Heart right ventricle (tissue), 16 donors: Measurements from ENCODE around the gene POLN. TPM values are rescaled to one million over a fixed set of nuclear protein-coding genes. Genes with fewer than 3 reads are reported as not detected.

ENCODE experiments used
- ATAC-seq, 8 donors: fragments of 200-7000 bp; cut with Tn5 transposase; one replicate each; pipeline ENCODE4 v1.9.1; 2020; ENCODE audit warnings: mild to moderate bottlenecking in 8 of 8, moderate library complexity in 8 of 8, moderate number of reproducible peaks in 1 of 8
- DNase-seq, 2 donors: peaks; one replicate each; pipeline ENCODE4 v3.0.0-alpha.2; 2020
- H3K27ac ChIP-seq, 10 donors: fragments of 200-600 bp; sonication (generic) in 2 of 10; one replicate each; pipeline versions ENCODE4 v1.5.0 to v1.8.0; 2020 to 2022; ENCODE audit warnings: mild to moderate bottlenecking in 3 of 10
- H3K27me3 ChIP-seq, 7 donors: fragments of 200-600 bp; one replicate each; pipeline ENCODE4 v1.8.0; 2021 to 2022; ENCODE audit warnings: mild to moderate bottlenecking in 2 of 7
- H3K36me3 ChIP-seq, 9 donors: fragments of 200-600 bp; sonication (generic) in 1 of 9; one replicate each; pipeline versions ENCODE4 v1.5.0 to v1.8.0; 2020 to 2022; ENCODE audit warnings: mild to moderate bottlenecking in 2 of 9
- H3K4me1 ChIP-seq, 9 donors: fragments of 200-600 bp; sonication (generic) in 1 of 9; one replicate each; pipeline versions ENCODE4 v1.5.0 to v1.8.0; 2020 to 2022; ENCODE audit warnings: mild to moderate bottlenecking in 4 of 9
- H3K4me3 ChIP-seq, 10 donors: fragments of 200-600 bp; sonication (generic) in 2 of 10; one replicate each; pipeline versions ENCODE4 v1.5.0 to v1.8.0; 2020 to 2022; ENCODE audit warnings: mild to moderate bottlenecking in 7 of 10, moderate library complexity in 2 of 10
- H3K9me3 ChIP-seq, 11 donors: fragments of 200-600 bp in 10 of 11; sonication (generic) in 2 of 11; one replicate each; pipeline versions ENCODE4 v1.5.0 to v1.8.0; 2013 to 2022; ENCODE audit warnings: mild to moderate bottlenecking in 2 of 11, control low read depth in 1 of 11, moderate library complexity in 1 of 11
- WGBS, 2 donors: extraction: QIAGEN DNeasy Blood & Tissue Kit; methylation state at CpG; one replicate each; pipeline ENCODE4 v1.1.7; 2013; ENCODE audit warnings: inconsistent platforms in 1 of 2; 5-methylcytosine and 5-hydroxymethylcytosine counted together
- intact Hi-C, 10 donors: fragments of 100-400 bp; cut with DNase I; formaldehyde crosslinking; loops; one replicate each; pipeline versions ENCODE4 v1.11.1 to v1.14.2; 2022
- polyA plus RNA-seq, 2 donors: library from polyadenylated mRNA; stranded (reverse); fragments of 200-250 nt; gene quantifications; one replicate each; pipeline ENCODE4 v1.2.3, GENCODE V29; 2013
- total RNA-seq, 10 donors: library from RNA; stranded (reverse); fragmentation: NEBNext Ultra II Directional in 3 of 10; extraction: Animal tissue kit (Norgen Biotek cat#: 25700) in 3 of 10; gene quantifications; one replicate each; pipeline versions ENCODE4 v1.2.1 to v1.2.4, GENCODE V29; 2021 to 2023
- TF ChIP-seq, protein P1 (sequence below), 9 donors: fragments of 200-600 bp; sonication (generic) in 2 of 9; IDR thresholded peaks; one replicate each; pipeline versions ENCODE4 v1.5.0 to v1.8.0; 2021 to 2022; ENCODE audit warnings: antibody characterized with exemption in 9 of 9, mild to moderate bottlenecking in 5 of 9, moderate library complexity in 1 of 9
- donor health status: Arrhythmogenic right ventricular cardiomyopathy.
- donor health status: ischemic (EF 13 %, LVEDD 7.1; RV severe dilation, severe dysfunction).
- donor health status: healthy with polysubstance abuse.
- donor health status: DM: no; HTN: yes; CAD: no.
- donor health status: DM: no; HTN: no; CAD: no.
- donor health status: ischemic (EF 25% LVEDD 6.9; RV normal size, moderate dysfunction).
- donor health status: ischemic (EF 25% LVEDD 5.7; RV mildly dilated, moderate dysfunction).
- donor health status: healthy.
- donor health status: DM: yes; HTN: yes; CAD: no.
- donor health status: Ischemic cardiomyopathy.
- donor health status: ischemic (EF 35%, LVEDD 5.7; RV mildly dilated, moderate dysfunction).
- donor health status: nonischemic (EF 11% LVEDD 7.7; RV severe dilation, severe dysfunction).
- donor health status: DM: yes; HTN: yes; CAD: no.
- donor health status: PGD.
- donor health status: ischemic (EF 29% LVEDD 5.4; RV normal size, mild dysfunction).
- donor health status: nonischemic (EF 23%, LVEDD 6.1; RV moderate dilation, normal function).

Gene POLN
- total and polyA plus RNA-seq, 12 donors = 0.97 to 3.1 (median 2.1) TPM

DNA sequence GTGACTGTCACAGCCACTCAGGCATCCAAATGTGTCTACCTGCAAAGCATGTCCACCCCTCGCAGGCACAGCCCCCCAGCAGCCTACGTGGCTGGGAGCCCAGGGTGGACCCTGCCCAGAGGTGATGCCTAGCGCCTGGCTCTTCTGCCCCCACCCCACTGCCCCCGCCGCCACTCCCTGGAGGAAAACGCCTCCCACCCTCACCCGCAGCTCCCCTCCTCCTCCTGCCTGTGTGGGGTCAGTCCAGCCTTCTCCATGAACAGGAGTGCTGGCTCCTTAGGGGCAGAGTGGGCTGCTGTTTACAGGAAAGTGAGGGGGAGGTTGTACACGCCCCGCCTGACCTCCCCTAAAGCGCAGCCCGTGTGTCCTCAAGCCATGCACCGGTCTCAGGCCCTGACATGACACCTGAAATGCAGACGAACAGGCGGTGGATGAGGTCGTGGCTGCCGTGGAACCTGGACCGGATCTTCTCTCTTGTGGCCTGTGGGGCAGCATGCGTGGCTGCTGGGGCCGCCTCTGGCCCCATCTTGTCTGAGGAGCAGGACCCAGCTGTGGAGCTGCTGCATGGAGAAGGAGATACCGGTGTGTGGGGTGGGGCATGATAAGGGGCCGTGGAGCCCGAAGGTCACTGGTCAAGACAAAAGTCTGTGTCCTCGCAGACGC lies 31.9 kb upstream of the POLN start:
- 81 to 86% methylated on average over 24 of the region's 24 CpGs for WGBS, 2 donors
- intact Hi-C loops = loop anchor here in 1 of 10 donors (10.0 kb wide), 1 partner anchor 131 kb away; no protein-coding TSS in a partner anchor
- Histone ChIP-seq H3K4me1 (peaks cover 0 to 13% (median 0%) of the 10 kb centered on the region in 9 donors), H3K27ac (no peak overlapping the region), H3K4me3 (no peak overlapping the region), H3K9me3 (no peaks in the 10 kb centered on the region), H3K27me3 (no peaks in the 10 kb centered on the region), H3K36me3 (no peaks in the 10 kb centered on the region)
- DNase-seq = no peak
- no peak for ATAC-seq
- TF ChIP-seq, protein P1, sequence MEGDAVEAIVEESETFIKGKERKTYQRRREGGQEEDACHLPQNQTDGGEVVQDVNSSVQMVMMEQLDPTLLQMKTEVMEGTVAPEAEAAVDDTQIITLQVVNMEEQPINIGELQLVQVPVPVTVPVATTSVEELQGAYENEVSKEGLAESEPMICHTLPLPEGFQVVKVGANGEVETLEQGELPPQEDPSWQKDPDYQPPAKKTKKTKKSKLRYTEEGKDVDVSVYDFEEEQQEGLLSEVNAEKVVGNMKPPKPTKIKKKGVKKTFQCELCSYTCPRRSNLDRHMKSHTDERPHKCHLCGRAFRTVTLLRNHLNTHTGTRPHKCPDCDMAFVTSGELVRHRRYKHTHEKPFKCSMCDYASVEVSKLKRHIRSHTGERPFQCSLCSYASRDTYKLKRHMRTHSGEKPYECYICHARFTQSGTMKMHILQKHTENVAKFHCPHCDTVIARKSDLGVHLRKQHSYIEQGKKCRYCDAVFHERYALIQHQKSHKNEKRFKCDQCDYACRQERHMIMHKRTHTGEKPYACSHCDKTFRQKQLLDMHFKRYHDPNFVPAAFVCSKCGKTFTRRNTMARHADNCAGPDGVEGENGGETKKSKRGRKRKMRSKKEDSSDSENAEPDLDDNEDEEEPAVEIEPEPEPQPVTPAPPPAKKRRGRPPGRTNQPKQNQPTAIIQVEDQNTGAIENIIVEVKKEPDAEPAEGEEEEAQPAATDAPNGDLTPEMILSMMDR (IDR thresholded peaks at IDR 0.05) = no peak

DNA sequence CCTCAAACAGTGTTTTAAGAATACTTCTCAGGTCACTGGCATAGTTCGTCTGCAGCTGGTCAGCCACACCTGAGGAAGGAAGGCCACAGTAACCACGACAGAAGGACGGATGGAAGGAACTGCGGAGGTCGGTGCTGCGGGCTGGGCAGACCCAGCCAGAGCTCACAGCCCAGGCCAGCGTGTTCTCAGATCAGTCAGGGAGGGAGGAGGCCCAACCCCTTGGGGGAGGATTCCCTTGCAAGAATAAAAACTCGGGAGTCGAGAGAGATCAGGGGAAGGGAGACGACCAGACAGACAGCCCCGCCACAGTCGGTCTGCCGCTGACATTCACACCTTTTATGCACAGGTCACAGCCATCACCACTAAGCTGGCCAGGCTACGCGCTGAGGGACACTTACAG lies 31.3 kb upstream of the POLN start:
- TF ChIP-seq, protein P1 (IDR thresholded peaks at IDR 0.05) = no peak
- 81 to 83% methylated on average over 15 of the region's 15 CpGs for WGBS, 2 donors
- no peaks in the 10 kb centered on the region for H3K27me3 ChIP-seq
- peak in 1 of 8 donors; percentile 6 for ATAC-seq
- H3K36me3 ChIP-seq = no peaks in the 10 kb centered on the region
- peaks cover 0 to 15% (median 0%) of the 10 kb centered on the region in 9 donors for H3K4me1 ChIP-seq
- DNase-seq = peak in 1 of 2 donors; percentile 4
- intact Hi-C loops = loop anchor here in 1 of 10 donors (10.0 kb wide), 1 partner anchor 132 kb away; no protein-coding TSS in a partner anchor
- H3K9me3 ChIP-seq = no peaks in the 10 kb centered on the region
- H3K27ac ChIP-seq = no peak overlapping the region
- no peak overlapping the region for H3K4me3 ChIP-seq

DNA sequence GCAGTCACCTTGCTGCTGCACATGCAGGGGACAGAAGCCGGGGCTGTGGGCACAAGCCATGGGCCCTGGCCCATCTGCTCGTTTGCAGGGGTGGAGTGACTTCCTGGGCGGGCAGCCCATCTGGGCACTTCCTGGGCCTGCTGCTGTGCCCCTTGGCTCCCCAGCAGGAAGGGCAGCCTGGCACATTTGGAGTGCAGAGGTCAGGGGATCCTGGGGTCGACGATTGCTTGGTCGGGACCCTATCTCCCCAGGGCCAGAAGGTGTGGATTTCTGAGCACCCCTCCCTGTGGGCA lies 30.9 kb upstream of the POLN start:
- Histone ChIP-seq H3K4me3 (no peak overlapping the region), H3K9me3 (no peaks in the 10 kb centered on the region), H3K27me3 (no peaks in the 10 kb centered on the region), H3K4me1 (peaks cover 0 to 15% (median 0%) of the 10 kb centered on the region in 9 donors), H3K27ac (no peak overlapping the region), H3K36me3 (no peaks in the 10 kb centered on the region)
- ATAC-seq = no peak
- TF ChIP-seq, protein P1 (IDR thresholded peaks at IDR 0.05) = no peak
- 84 to 87% methylated on average over 6 of the region's 6 CpGs for WGBS, 2 donors
- intact Hi-C loops = loop anchor here in 1 of 10 donors (10.0 kb wide), 1 partner anchor 132 kb away; no protein-coding TSS in a partner anchor
- peak in 1 of 2 donors; percentile 7 for DNase-seq

DNA sequence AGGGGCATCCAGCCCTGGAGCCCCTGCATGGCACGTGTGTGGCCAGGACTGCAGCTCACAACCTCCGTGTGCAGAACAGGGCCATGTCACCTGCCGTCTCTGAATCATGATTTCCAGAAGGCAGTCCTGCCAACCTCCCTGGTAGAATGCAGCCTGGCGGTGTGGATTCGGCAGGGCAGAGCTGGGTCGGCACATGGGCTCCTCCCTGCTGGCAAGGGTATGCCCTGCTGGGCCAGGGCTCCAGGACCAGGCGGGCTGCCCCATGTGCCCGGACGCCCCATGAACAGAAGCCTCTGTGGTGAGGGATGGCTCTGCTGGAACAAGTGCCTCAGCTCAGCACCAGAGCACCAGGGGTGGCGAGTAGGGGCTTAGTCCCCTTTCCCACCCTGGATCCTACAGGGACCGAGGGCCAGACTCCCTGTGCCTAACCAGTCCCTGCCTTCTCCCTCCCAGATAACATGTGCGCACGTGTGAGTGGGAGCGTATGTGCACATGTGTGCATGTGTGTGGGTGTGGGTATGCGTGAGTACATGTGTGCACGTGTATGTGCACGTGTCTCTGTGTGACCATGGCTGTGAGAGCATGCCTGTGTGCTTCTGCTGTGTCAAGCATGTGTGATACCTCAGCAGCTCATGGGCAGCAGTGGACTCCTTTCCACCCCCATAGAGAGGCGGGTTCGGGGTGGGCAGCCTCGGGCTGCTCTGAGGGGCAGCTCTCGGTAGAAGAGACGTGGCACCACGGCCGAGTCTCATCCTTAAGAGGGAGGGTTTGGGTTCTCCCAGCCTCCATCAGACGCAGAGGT lies 30.3 kb upstream of the POLN start:
- no peak for ATAC-seq
- H3K4me3 ChIP-seq = no peak overlapping the region
- TF ChIP-seq, protein P1 (IDR thresholded peaks at IDR 0.05) = no peak
- DNase-seq = peak in 1 of 2 donors; percentile 3
- 92% methylated on average over 25 of the region's 25 CpGs for WGBS, 2 donors
- peaks cover 0 to 17% (median 0%) of the 10 kb centered on the region in 9 donors for H3K4me1 ChIP-seq
- no peaks in the 10 kb centered on the region for H3K9me3 ChIP-seq
- intact Hi-C loops = loop anchor here in 1 of 10 donors (10.0 kb wide), 1 partner anchor 133 kb away; no protein-coding TSS in a partner anchor
- no peaks in the 10 kb centered on the region for H3K36me3 ChIP-seq
- H3K27ac ChIP-seq = no peak overlapping the region
- H3K27me3 ChIP-seq = no peaks in the 10 kb centered on the region
